Thymus (tissue), 11 donors: Measurements from ENCODE around the gene MXRA5. TPM values are rescaled to one million over a fixed set of nuclear protein-coding genes. Genes with fewer than 3 reads are reported as not detected.

Source experiments
- DNase-seq, 9 donors: peaks; one replicate each; pipeline ENCODE4 v3.0.0-alpha.2; 2013; ENCODE audit warnings: low spot score in 9 of 9, low read depth in 6 of 9, missing footprints in 1 of 9
- H3K27ac ChIP-seq, 2 donors: one replicate each; pipeline ENCODE4 v1.5.1; 2013; ENCODE audit warnings: control low read depth in 1 of 2, low read depth in 1 of 2, low read length in 1 of 2, mild to moderate bottlenecking in 1 of 2, moderate library complexity in 1 of 2
- H3K27me3 ChIP-seq, 2 donors: one replicate each; pipeline ENCODE4 v1.5.1; 2013; ENCODE audit warnings: low read length in 1 of 2; ENCODE audit not compliant: control insufficient read depth in 2 of 2, insufficient read depth in 1 of 2
- H3K36me3 ChIP-seq, 2 donors: one replicate each; pipeline ENCODE4 v1.5.1; 2013; ENCODE audit warnings: low read length in 1 of 2, mild to moderate bottlenecking in 1 of 2, moderate library complexity in 1 of 2; ENCODE audit not compliant: control insufficient read depth in 2 of 2, insufficient read depth in 2 of 2
- H3K4me1 ChIP-seq, 2 donors: one replicate each; pipeline ENCODE4 v1.5.1; 2013; ENCODE audit warnings: low read length in 2 of 2; ENCODE audit not compliant: control insufficient read depth in 2 of 2, insufficient read depth in 2 of 2
- H3K4me3 ChIP-seq, 2 donors: one replicate each; pipeline ENCODE4 v1.5.1; 2013; ENCODE audit warnings: low read length in 2 of 2, control low read depth in 1 of 2, mild to moderate bottlenecking in 1 of 2
- H3K9me3 ChIP-seq, 2 donors: one replicate each; pipeline ENCODE4 v1.5.1; 2013; ENCODE audit warnings: low read length in 1 of 2, mild to moderate bottlenecking in 1 of 2; ENCODE audit not compliant: control insufficient read depth in 2 of 2, insufficient read depth in 1 of 2
- WGBS: extraction: QIAGEN DNeasy Blood & Tissue Kit; methylation state at CpG from one replicate; pipeline ENCODE4 v1.1.7; 2013; 5-methylcytosine and 5-hydroxymethylcytosine counted together
- polyA plus RNA-seq: library from polyadenylated mRNA; stranded (reverse); fragments of 200-250 nt; gene quantifications from one replicate; pipeline ENCODE4 v1.2.3, GENCODE V29; 2013
- total RNA-seq: library from RNA; stranded (reverse); fragments of 120-200 nt; gene quantifications from one replicate; pipeline ENCODE4 v1.2.4, GENCODE V29; 2013
- donor health status: healthy.

Gene MXRA5
- total and polyA plus RNA-seq, 2 donors: 2.1 to 6.1 TPM

GRCh38 chrX:3271183-3271833 is 75.1 kb downstream of the MXRA5 start:
- DNase-seq: no peak
- Histone ChIP-seq H3K4me3 (no peak overlapping the region), H3K27me3 (no peaks in the 10 kb centered on the region), H3K27ac (no peak overlapping the region), H3K36me3 (no peaks in the 10 kb centered on the region), H3K4me1 (no peaks in the 10 kb centered on the region), H3K9me3 (no peaks in the 10 kb centered on the region)
- WGBS: 49% methylated on average over 12 of the region's 12 CpGs

GRCh38 chrX:3268829-3269228 is 77.6 kb downstream of the MXRA5 start:
- no peaks in the 10 kb centered on the region for H3K36me3 ChIP-seq
- H3K27ac ChIP-seq: no peak overlapping the region
- 84% methylated on average over 3 of the region's 3 CpGs for WGBS

GRCh38 chrX:3263681-3264126 is 82.7 kb downstream of the MXRA5 start:
- H3K27ac ChIP-seq: no peak overlapping the region
- WGBS: 77% methylated on average over 2 of the region's 2 CpGs
- no peaks in the 10 kb centered on the region for H3K9me3 ChIP-seq
- no peaks in the 10 kb centered on the region for H3K4me1 ChIP-seq
- no peak for DNase-seq
- no peaks in the 10 kb centered on the region for H3K36me3 ChIP-seq
- no peak overlapping the region for H3K4me3 ChIP-seq
- no peaks in the 10 kb centered on the region for H3K27me3 ChIP-seq

More at GRCh38 chrX:3268829-3269228, 77.6 kb downstream of the MXRA5 start:
- DNase-seq: no peak
- Histone ChIP-seq H3K9me3 (no peaks in the 10 kb centered on the region), H3K27me3 (no peaks in the 10 kb centered on the region), H3K4me3 (no peak overlapping the region), H3K4me1 (no peaks in the 10 kb centered on the region)

GRCh38 chrX:3262901-3263300 is 83.6 kb downstream of the MXRA5 start:
- Histone ChIP-seq H3K9me3 (no peaks in the 10 kb centered on the region), H3K4me1 (no peaks in the 10 kb centered on the region), H3K36me3 (no peaks in the 10 kb centered on the region), H3K27me3 (no peaks in the 10 kb centered on the region), H3K4me3 (no peak overlapping the region), H3K27ac (no peak overlapping the region)
- WGBS: 98% methylated on average over 1 of the region's 1 CpG
- no peak for DNase-seq
